ENCODE results near the gene ZNF791. TPM values are rescaled to one million over a fixed set of nuclear protein-coding genes. Genes with fewer than 3 reads are reported as not detected.

The ZNF791 gene
- 11.2 and 14.1 TPM in 2 replicates for total RNA-seq

DNA sequence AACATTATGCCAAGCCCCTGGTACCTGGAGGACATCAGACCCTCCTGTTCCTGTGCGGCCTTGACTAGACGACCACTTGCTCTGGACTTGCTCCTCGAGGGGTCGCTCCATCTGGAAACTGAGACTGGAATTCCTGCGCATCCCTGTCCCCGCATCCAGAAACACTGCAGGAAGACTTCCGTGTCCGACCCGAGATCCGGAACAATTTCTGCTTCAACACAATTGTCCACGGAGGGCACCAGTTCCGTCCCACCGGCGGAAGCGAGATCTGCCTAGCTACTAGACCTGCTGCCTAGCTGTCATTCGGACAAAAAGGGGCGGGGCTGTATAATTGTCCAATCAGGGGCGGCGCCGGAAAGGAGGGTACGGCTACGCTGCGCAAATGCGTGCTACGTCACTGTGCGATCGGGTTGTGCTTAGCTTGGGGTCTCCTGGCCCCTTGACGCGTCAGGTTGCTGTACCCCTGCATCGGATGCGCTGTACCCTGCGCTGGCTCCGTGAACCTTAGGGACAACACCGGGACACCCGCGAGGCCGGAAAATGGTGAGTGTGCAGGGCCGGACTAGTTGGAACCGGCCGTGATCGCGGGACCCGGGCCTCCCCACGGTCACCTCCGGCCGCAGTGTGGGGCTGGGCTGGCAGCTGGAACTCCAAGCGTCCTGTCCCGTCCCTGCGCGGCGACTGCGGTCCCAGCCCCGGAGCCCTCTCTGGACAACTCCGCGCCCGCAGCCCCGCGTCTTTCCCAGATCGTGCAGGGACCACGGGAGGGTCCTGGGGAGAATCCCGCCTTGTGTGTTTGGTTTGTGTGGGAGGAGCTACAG, at the start of gene ZNF791, which contains the start of gene ZNF490:
Gene ZNF791, plus strand, starts transcription at position 381 of the 821 bp plus-strand sequence. Its CDS starts 160 bp downstream, at position 541.
Gene ZNF490, minus strand, starts transcription at position 274 of the 821 bp plus-strand sequence. Its CDS starts 133 bp downstream, at position 141.

DNA sequence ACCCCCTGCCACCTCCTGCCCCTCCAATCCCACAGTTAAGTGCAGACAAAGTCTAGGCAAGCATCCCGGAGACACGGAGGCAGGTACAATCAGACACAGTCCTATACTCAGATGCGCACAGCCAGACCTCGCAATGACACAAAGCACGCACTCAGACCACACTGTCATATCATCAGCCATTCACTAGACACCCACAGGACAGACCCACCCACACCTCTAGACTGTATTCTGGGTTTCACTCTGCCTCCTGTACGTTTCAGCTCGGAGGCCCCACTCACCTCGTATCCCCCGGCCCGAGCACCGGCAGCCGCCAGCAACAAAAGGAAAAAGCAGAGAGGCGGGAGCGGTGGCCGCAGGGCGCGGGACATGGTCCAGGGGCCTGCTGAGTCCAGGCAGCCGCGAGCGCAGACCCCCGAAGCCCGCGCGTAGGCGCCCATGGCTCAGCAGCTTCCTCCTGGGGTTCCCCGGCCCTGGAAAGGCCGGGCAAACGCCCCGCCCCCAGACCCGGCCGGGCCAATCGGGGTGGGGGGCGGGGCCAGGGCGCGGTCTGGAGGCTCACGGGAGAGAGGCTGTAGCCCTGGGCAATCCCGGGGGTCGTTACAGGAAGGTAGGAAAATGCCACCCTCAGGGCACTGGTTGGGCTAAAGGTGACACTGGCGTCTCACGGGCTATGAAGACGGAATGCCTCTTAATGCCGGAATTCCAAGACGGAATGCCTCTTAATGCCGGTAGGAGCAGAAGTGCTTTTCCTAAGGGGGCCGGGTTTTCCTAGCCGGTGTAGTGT, 55.7 kb downstream of the ZNF791 start, which contains the start of the genes MAN2B1 and WDR83:
Gene MAN2B1, minus strand, starts transcription at position 478 of the 784 bp plus-strand sequence. Its CDS starts 41 bp downstream, at position 437.
Gene WDR83, plus strand, starts transcription at position 543 of the 784 bp plus-strand sequence. CDS start 2,984 bp downstream, outside the sequence.

DNA sequence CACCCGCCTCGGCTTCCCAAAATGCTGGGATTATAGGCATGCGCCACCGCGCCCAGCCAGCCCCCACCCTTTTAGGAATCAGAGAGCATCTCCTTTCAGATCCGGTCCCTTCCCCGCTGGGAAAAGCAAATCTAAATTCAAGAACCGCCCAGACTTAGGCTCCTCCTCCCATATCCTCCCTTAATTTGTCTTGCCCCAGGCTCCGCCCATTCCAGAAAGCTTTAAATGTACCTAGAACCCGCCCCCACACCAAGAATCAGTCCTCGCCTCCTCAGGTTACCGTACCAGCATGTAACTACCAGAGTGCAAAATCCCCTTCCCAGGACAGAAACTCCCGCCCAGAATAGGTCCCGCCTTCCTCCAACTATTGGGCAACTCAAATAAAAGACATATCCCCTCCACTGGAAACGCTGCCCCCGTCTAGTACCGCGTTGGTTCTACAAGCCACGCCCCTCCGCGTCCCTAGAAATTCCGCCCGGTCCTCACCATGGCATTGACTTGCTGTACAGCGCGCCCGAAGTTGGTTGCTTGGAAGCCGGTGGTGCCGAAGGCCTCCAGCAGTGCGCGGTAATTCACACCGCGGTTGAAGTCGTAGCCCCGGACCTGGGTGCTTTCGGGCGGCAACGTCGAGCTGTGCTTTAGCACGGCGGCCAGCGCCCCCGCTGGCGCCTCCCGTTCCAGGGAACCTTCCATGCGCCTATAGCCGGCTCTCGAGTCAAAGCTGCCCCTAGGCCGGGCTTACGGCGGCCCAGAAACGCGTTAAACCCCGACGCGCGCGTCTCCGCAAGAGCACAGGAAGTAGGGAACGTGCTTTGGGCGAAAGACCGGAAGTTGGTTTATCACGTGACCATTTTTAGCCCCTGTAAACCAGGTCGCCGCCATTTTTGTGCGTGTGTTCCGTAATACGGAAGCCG, 70.6 kb downstream of the ZNF791 start, which contains the start of gene DHPS:
Gene DHPS, minus strand, starts transcription at position 807 of the 914 bp plus-strand sequence. Its CDS starts 114 bp downstream, at position 693.

Other genes with a start within 250 kb of the ZNF791 start
- 3.6 and 4.7 TPM in 2 replicates for gene ZNF442, start 245.2 kb upstream of the ZNF791 start, total RNA-seq
- 1.4 and 1.5 TPM in 2 replicates for gene ZNF799, start 209.6 kb upstream of the ZNF791 start, total RNA-seq
- gene ZNF443, start 169.9 kb upstream of the ZNF791 start, total RNA-seq, result 1.6 and 2.2 TPM in 2 replicates
- 3.3 and 4.3 TPM in 2 replicates for gene ZNF709, start 126.1 kb upstream of the ZNF791 start, total RNA-seq
- gene ZNF564, start 59.4 kb upstream of the ZNF791 start, total RNA-seq, result 6.8 and 11.4 TPM in 2 replicates
- 7.7 and 8.9 TPM in 2 replicates for gene ZNF490, start 107 bp upstream of the ZNF791 start, total RNA-seq
- 20.9 and 24.9 TPM in 2 replicates for gene MAN2B1, start 55.8 kb downstream of the ZNF791 start, total RNA-seq
- 8.8 and 11.3 TPM in 2 replicates for gene WDR83, start 55.9 kb downstream of the ZNF791 start, total RNA-seq
- gene DHPS, start 71.0 kb downstream of the ZNF791 start, total RNA-seq, result 55.9 and 65.4 TPM in 2 replicates
- gene GNG14, start 77.1 kb downstream of the ZNF791 start, total RNA-seq, result not detected in 2 replicates
- 4.3 and 4.6 TPM in 2 replicates for gene FBXW9, start 85.7 kb downstream of the ZNF791 start, total RNA-seq
- gene TNPO2, start 113.0 kb downstream of the ZNF791 start, total RNA-seq, result 19.8 and 27.3 TPM in 2 replicates
- 140 and 192 TPM in 2 replicates for gene TRIR, start 123.8 kb downstream of the ZNF791 start, total RNA-seq
- gene GET3, start 126.6 kb downstream of the ZNF791 start, total RNA-seq, result 101 and 118 TPM in 2 replicates
- gene BEST2, start 140.9 kb downstream of the ZNF791 start, total RNA-seq, result not detected in 2 replicates
- gene HOOK2, start 164.6 kb downstream of the ZNF791 start, total RNA-seq, result 15.8 and 21.2 TPM in 2 replicates
- gene JUNB, start 180.6 kb downstream of the ZNF791 start, total RNA-seq, result 61.4 and 83.8 TPM in 2 replicates
- gene PRDX2, start 190.9 kb downstream of the ZNF791 start, total RNA-seq, result 244 and 259 TPM in 2 replicates
- gene THSD8, start 191.1 kb downstream of the ZNF791 start, total RNA-seq, result 0.46 TPM in 1 of 2 replicates, not detected in the other
- 6.5 and 7.3 TPM in 2 replicates for gene RNASEH2A, start 195.7 kb downstream of the ZNF791 start, total RNA-seq
- gene RTBDN, start 223.7 kb downstream of the ZNF791 start, total RNA-seq, result not detected in 2 replicates
- gene MAST1, start 227.6 kb downstream of the ZNF791 start, total RNA-seq, result 0.18 and 0.28 TPM in 2 replicates

Data from smooth muscle cell of bladder (primary cell).